HepG2 (cell line): Measurements from ENCODE around the gene PDLIM5. TPM values are rescaled to one million over a fixed set of nuclear protein-coding genes. Genes with fewer than 3 reads are reported as not detected.

ENCODE experiments used
- ATAC-seq: fragments of 200-7000 bp; cut with Tn5 transposase; 3 replicates; pipeline ENCODE4 v1.9.1; 2020; ENCODE audit warnings: mild to moderate bottlenecking, moderate library complexity
- BruUV-seq: library from RNA; stranded (reverse); fragments of 400-500 nt; replicated peaks from 2 replicates; lab custom pipeline; 2021; lab: Mats Ljungman, UMichigan
- CTCF ChIA-PET: fragments of 300-600 bp; formaldehyde crosslinking; extraction: SDS; loops from one replicate; lab custom pipeline; 2021; ENCODE audit warnings: low total read pairs, inconsistent platforms, low intra/inter-chr PET ratio; lab: Yijun Ruan, JAX
- POLR2A ChIA-PET: fragments of 350-600 bp; sonication (Branson Sonifier 250); formaldehyde crosslinking; loops from one replicate; lab custom pipeline; 2020; ENCODE audit warnings: antibody characterized with exemption, inconsistent platforms; lab: Yijun Ruan, JAX
- DNase-seq: peaks from one replicate; pipeline ENCODE4 v3.0.0-alpha.2; 2015; ENCODE audit warnings: low spot score
- FAIRE-seq: peaks from 3 replicates; lab custom pipeline; 2011; peaks lifted over from hg19 to GRCh38; lab: Jason Lieb, UNC
- H2AFZ ChIP-seq: one replicate; pipeline ENCODE4 v1.6.1; 2011; ENCODE audit warnings: low read length, inconsistent platforms
- H3K27ac ChIP-seq: fragments of 300-600 bp; 3 replicates; pipeline ENCODE4 v1.8.0; 2011; ENCODE audit warnings: mixed run types, mild to moderate bottlenecking, mixed read lengths, low read length, inconsistent platforms; ENCODE audit not compliant: insufficient read depth; ENCODE audit errors: extremely low read length
- H3K27me3 ChIP-seq, 2 experiments: fragments of 200-600 bp in 1 of 2; 2 replicates in 1 of 2; 3 replicates in 1 of 2; pipeline versions ENCODE4 v1.6.0 to v1.8.0; 2011; ENCODE audit warnings: low read length in 2 of 2, mild to moderate bottlenecking in 2 of 2, moderate library complexity in 2 of 2, inconsistent platforms in 1 of 2; ENCODE audit not compliant: insufficient read depth in 2 of 2, control insufficient read depth in 1 of 2
- H3K36me3 ChIP-seq, 2 experiments: fragments of 200-600 bp in 1 of 2; replicated peaks in 1 of 2; 2 replicates in 1 of 2; 3 replicates in 1 of 2; pipeline versions ENCODE4 v1.5.1 to v1.8.0; 2011; ENCODE audit warnings: low read length in 2 of 2, inconsistent platforms in 1 of 2; ENCODE audit not compliant: insufficient read depth in 2 of 2, control insufficient read depth in 1 of 2
- H3K4me1 ChIP-seq: 2 replicates; pipeline ENCODE4 v1.5.1; 2012; ENCODE audit warnings: low read length, inconsistent platforms; ENCODE audit not compliant: insufficient read depth
- H3K4me2 ChIP-seq: 2 replicates; pipeline ENCODE4 v1.6.0; 2011; ENCODE audit warnings: low read depth, low read length, inconsistent platforms
- H3K4me3 ChIP-seq, 3 experiments: fragments of 200-600 bp in 1 of 3; sonication (generic), shearing (Covaris generic) in 1 of 3; replicated peaks in 1 of 3; 2 replicates each; pipeline ENCODE4 v1.5.1; 2011 to 2016; ENCODE audit warnings: low read length in 3 of 3, inconsistent platforms in 2 of 3, low read depth in 2 of 3, mild to moderate bottlenecking in 2 of 3, control low read depth in 1 of 3, mixed read lengths in 1 of 3; ENCODE audit not compliant: insufficient read depth in 1 of 3
- H3K79me2 ChIP-seq: one replicate; pipeline ENCODE4 v1.6.1; 2011; ENCODE audit warnings: low read length, inconsistent platforms; ENCODE audit not compliant: insufficient read depth
- H3K9ac ChIP-seq: 2 replicates; pipeline ENCODE4 v1.6.0; 2011; ENCODE audit warnings: mild to moderate bottlenecking, low read depth, low read length, inconsistent platforms; ENCODE audit not compliant: insufficient read depth
- H3K9me3 ChIP-seq: 2 replicates; pipeline ENCODE4 v1.5.1; 2012; ENCODE audit warnings: mild to moderate bottlenecking, low read length
- H4K20me1 ChIP-seq: 2 replicates; pipeline ENCODE4 v1.6.0; 2011; ENCODE audit warnings: inconsistent platforms, mild to moderate bottlenecking, low read length, moderate library complexity; ENCODE audit not compliant: insufficient read depth
- KLF12 ChIP-seq: sonication (generic); formaldehyde crosslinking; IDR thresholded peaks from 2 replicates; pipeline ENCODE4 v1.4.0; 2020; ENCODE audit warnings: missing genetic modification reagents, borderline replicate concordance
- NFIC ChIP-seq: IDR thresholded peaks from 2 replicates; pipeline ENCODE4 v1.6.1; 2012; ENCODE audit warnings: mild to moderate bottlenecking, low read length, inconsistent platforms
- PAWR ChIP-seq: sonication (generic); formaldehyde crosslinking; IDR thresholded peaks from 2 replicates; pipeline ENCODE4 v1.4.0; 2020; ENCODE audit warnings: missing genetic modification reagents, mild to moderate bottlenecking, borderline replicate concordance
- REPIN1 ChIP-seq: sonication (generic); formaldehyde crosslinking; IDR thresholded peaks from 2 replicates; pipeline ENCODE4 v1.8.0; 2022; ENCODE audit warnings: missing genetic modification reagents, low read depth, mild to moderate bottlenecking, borderline replicate concordance
- ZBED4 ChIP-seq: sonication (generic); formaldehyde crosslinking; IDR thresholded peaks from 2 replicates; pipeline ENCODE4 v1.4.0; 2020; ENCODE audit warnings: missing genetic modification reagents, borderline replicate concordance
- ZFX ChIP-seq: sonication (generic); formaldehyde crosslinking; IDR thresholded peaks from 2 replicates; pipeline ENCODE4 v1.4.0; 2020; ENCODE audit warnings: mild to moderate bottlenecking, low read depth, missing genetic modification reagents, moderate library complexity
- ZNF329 ChIP-seq: sonication (generic); formaldehyde crosslinking; IDR thresholded peaks from 2 replicates; pipeline ENCODE4 v1.9.0; 2021; ENCODE audit warnings: low read depth, mild to moderate bottlenecking, missing genetic modification reagents
- ZNF614 ChIP-seq: IDR thresholded peaks from 2 replicates; pipeline ENCODE4 v1.6.1; 2018; ENCODE audit warnings: missing biosample characterization, missing genetic modification reagents, inconsistent platforms, borderline replicate concordance
- WGBS: methylation state at CpG from one replicate; pipeline ENCODE4 v1.1.6; 2017; ENCODE audit warnings: low lambda C conversion rate; 5-methylcytosine and 5-hydroxymethylcytosine counted together
- in situ Hi-C: cut with HindIII; loops from 2 replicates; pipeline ENCODE4 v1.10.0; 2017; ENCODE audit warnings: low pct_unique_long_range_greater_than_20kb; ENCODE audit not compliant: extremely low pct_ligation_motif_present
- intact Hi-C: fragments of 100-400 bp; cut with micrococcal nuclease; formaldehyde crosslinking; loops from one replicate; pipeline ENCODE4 v1.10.0; 2022; ENCODE audit not compliant: unreplicated experiment
- polyA plus RNA-seq, 8 experiments: library from polyadenylated mRNA; depleted of rRNA in 3 of 8; stranded (reverse) in 7 of 8; unstranded in 1 of 8; fragments of >200 nt; fragmentation: Illumina TruSeq in 4 of 8; extraction: Trizol in 4 of 8; gene quantifications; 2 replicates each; pipeline versions ENCODE4 v1.2.1 to v1.2.3, GENCODE V29; 2011 to 2016; ENCODE audit warnings: low read depth in 4 of 8, missing spikeins in 1 of 8, mixed read lengths in 1 of 8; ENCODE audit not compliant: insufficient read depth in 1 of 8
- total RNA-seq, 5 experiments: library from RNA; depleted of rRNA; stranded (reverse); fragments of >200 nt; fragmentation: Illumina TruSeq; extraction: Trizol; gene quantifications; 2 replicates each; pipeline ENCODE4 v1.2.3, GENCODE V29; 2016; ENCODE audit warnings: low read depth in 1 of 5
- TF ChIP-seq, protein P1 (sequence below): sonication (generic); formaldehyde crosslinking; IDR thresholded peaks from 2 replicates; pipeline ENCODE4 v1.4.0; 2020; ENCODE audit warnings: missing genetic modification reagents

The PDLIM5 gene
- total and polyA plus RNA-seq, 2 of the 13 experiments (the other 11 are each of a cell fraction or from before 2014, with no cell fraction given) = 52.8 to 119 TPM

DNA sequence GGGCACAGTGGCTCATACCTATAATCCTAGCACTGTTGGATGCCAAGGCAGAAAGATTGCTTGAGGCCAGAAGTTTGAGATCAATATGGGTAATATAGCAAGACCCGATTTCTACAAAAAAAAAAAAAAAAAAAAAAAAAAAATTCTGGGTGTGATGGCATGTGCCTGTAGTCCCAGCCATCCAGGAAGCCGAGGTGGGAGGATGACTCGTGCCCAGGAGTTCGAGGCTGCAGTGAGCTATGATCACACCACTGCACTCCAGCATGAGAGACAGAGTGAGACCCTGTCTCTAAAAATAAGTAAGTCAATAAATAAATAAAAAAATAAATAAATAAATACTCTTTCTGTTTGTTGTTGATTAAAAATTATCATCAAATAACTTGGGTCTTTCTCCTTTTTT lies 243.6 kb downstream of the PDLIM5 start:
- Histone ChIP-seq H3K27me3 (no peaks in the 10 kb centered on the region), H2AFZ (no peak overlapping the region), H3K9me3 (no peaks in the 10 kb centered on the region), H3K27ac (no peak overlapping the region), H3K9ac (no peak overlapping the region), H3K79me2 (no peaks in the 10 kb centered on the region), H3K4me3 (no peak overlapping the region), H3K4me1 (no peaks in the 10 kb centered on the region), H3K36me3 (no peaks in the 10 kb centered on the region), H4K20me1 (no peaks in the 10 kb centered on the region), H3K4me2 (no peak overlapping the region)
- no TSS peak for BruUV-seq
- intact Hi-C loops (no loop called here), in situ Hi-C loops (no loop called here)
- ChIA-PET CTCF (no interaction called here), POLR2A (no interaction called here)
- 29% methylated on average over 4 of the region's 4 CpGs for WGBS
- ATAC-seq (no peak), FAIRE-seq (no peak), DNase-seq (no peak)
- TF ChIP-seq KLF12 (CRISPR knock-in tag) = no peak
- no peak for TF ChIP-seq ZFX (CRISPR knock-in tag)
- no peak for TF ChIP-seq ZNF329 (CRISPR knock-in tag)
- no peak for TF ChIP-seq PAWR (CRISPR knock-in tag)
- TF ChIP-seq REPIN1 = no peak
- no peak for TF ChIP-seq NFIC
- TF ChIP-seq, protein P1, sequence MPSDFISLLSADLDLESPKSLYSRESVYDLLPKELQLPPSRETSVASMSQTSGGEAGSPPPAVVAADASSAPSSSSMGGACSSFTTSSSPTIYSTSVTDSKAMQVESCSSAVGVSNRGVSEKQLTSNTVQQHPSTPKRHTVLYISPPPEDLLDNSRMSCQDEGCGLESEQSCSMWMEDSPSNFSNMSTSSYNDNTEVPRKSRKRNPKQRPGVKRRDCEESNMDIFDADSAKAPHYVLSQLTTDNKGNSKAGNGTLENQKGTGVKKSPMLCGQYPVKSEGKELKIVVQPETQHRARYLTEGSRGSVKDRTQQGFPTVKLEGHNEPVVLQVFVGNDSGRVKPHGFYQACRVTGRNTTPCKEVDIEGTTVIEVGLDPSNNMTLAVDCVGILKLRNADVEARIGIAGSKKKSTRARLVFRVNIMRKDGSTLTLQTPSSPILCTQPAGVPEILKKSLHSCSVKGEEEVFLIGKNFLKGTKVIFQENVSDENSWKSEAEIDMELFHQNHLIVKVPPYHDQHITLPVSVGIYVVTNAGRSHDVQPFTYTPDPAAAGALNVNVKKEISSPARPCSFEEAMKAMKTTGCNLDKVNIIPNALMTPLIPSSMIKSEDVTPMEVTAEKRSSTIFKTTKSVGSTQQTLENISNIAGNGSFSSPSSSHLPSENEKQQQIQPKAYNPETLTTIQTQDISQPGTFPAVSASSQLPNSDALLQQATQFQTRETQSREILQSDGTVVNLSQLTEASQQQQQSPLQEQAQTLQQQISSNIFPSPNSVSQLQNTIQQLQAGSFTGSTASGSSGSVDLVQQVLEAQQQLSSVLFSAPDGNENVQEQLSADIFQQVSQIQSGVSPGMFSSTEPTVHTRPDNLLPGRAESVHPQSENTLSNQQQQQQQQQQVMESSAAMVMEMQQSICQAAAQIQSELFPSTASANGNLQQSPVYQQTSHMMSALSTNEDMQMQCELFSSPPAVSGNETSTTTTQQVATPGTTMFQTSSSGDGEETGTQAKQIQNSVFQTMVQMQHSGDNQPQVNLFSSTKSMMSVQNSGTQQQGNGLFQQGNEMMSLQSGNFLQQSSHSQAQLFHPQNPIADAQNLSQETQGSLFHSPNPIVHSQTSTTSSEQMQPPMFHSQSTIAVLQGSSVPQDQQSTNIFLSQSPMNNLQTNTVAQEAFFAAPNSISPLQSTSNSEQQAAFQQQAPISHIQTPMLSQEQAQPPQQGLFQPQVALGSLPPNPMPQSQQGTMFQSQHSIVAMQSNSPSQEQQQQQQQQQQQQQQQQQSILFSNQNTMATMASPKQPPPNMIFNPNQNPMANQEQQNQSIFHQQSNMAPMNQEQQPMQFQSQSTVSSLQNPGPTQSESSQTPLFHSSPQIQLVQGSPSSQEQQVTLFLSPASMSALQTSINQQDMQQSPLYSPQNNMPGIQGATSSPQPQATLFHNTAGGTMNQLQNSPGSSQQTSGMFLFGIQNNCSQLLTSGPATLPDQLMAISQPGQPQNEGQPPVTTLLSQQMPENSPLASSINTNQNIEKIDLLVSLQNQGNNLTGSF (CRISPR knock-in tag) = no peak
- no peak for TF ChIP-seq ZBED4 (CRISPR knock-in tag)
- TF ChIP-seq ZNF614 (CRISPR knock-in tag) = no peak
- TF ChIP-seq, all 625 proteins: peak for 0
